Motor neuron (in vitro differentiated cells): ENCODE measurements around the gene MYO1G. TPM values are rescaled to one million over a fixed set of nuclear protein-coding genes. Genes with fewer than 3 reads are reported as not detected.
"Not testable (repeated sequence)": the region's sequence is repeated elsewhere in the genome, so short reads cannot be mapped to it uniquely, and the experiment has no call there.

Experiments
- ATAC-seq, 8 experiments: fragments of 200-7000 bp; cut with Tn5 transposase; replicated peaks in 6 of 8; 2 replicates each; pipeline ENCODE4 v1.8.0; 2021; ENCODE audit warnings: mild to moderate bottlenecking in 8 of 8, moderate library complexity in 8 of 8
- H3K27ac ChIP-seq, 2 donors: fragments of 250-450 bp; sonication (Bioruptor Pico); 2 replicates each; pipeline ENCODE4 v1.9.0; 2021; ENCODE audit warnings: antibody characterized with exemption in 2 of 2, mild to moderate bottlenecking in 2 of 2, moderate library complexity in 1 of 2
- H3K4me1 ChIP-seq, 2 donors: fragments of 250-450 bp; sonication (Bioruptor Pico); replicated peaks in 1 of 2; 2 replicates each; pipeline ENCODE4 v1.6.1; 2021; ENCODE audit warnings: antibody characterized with exemption in 2 of 2, mild to moderate bottlenecking in 2 of 2, moderate library complexity in 1 of 2
- H3K4me3 ChIP-seq, 5 donors: fragments of 250-450 bp; sonication (Bioruptor Pico); 2 replicates each; pipeline ENCODE4 v1.9.0; 2021; ENCODE audit warnings: antibody characterized with exemption in 5 of 5, mild to moderate bottlenecking in 5 of 5, moderate library complexity in 4 of 5
- WGBS, 10 experiments: fragments of 450-650 bp; shearing (Covaris generic); methylation state at CpG; one replicate each; pipeline ENCODE4 v1.0.0; 2022; 5-methylcytosine and 5-hydroxymethylcytosine counted together
- in situ Hi-C, 9 experiments: fragments of 400-800 bp; cut with MboI; loops; one replicate each; pipeline ENCODE4 v1.15.0; 2021; ENCODE audit warnings: low sequenced_read_pairs in 9 of 9, low pct_unique_long_range_greater_than_20kb in 2 of 9; ENCODE audit not compliant: unreplicated experiment in 9 of 9
- total RNA-seq, 8 experiments: library from RNA; unstranded; fragments of 300-600 nt; gene quantifications; 2 replicates each; pipeline versions ENCODE4 v1.2.3 to v1.2.4, GENCODE V29; 2022

The MYO1G gene
- total RNA-seq, 8 experiments from 2014 or later, result 0.11 to 1.4 (median 0.46) TPM

DNA sequence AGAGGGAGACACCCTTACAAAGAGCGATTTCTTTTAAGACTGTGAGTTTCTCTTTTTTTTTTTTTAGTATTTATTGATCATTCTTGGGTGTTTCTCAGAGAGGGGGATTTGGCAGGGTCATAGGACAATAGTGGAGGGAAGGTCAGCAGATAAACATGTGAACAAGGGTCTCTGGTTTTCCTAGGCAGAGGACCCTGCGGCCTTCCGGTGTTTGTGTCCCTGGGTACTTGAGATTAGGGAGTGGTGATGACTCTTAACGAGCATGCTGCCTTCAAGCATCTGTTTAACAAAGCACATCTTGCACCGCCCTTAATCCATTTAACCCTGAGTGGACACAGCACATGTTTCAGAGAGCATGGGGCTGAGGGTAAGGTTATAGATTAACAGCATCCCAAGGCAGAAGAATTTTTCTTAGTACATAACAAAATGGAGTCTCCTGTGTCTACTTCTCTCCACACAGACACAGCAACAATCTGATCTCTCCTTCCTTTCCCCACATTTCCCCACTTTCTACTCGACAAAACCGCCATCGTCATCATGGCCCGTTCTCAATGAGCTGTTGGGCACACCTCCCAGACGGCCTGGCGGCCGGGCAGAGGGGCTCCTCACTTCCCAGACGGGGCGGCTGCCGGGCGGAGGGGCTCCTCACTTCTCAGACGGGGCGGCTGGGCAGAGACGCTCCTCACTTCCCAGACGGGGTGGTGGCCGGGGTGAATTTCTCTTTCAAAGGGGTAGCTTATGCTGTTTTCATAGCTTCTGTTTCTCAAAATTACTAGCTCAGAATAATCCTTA lies 13.4 kb upstream of the MYO1G start:
- H3K27ac ChIP-seq, H3K4me3 ChIP-seq, in situ Hi-C loops: not testable (repeated sequence)
- peak in 3 of 8 experiments; percentile 2 to 15 (median 12) for ATAC-seq
- 0 to 100% (median 86%) methylated on average over 1 to 3 of the region's 21 CpGs; no CpG with 5 or more reads in 3 of the 10 experiments for WGBS, 10 experiments
- peaks cover 12 to 15% of the 10 kb centered on the region in 2 donors for H3K4me1 ChIP-seq

DNA sequence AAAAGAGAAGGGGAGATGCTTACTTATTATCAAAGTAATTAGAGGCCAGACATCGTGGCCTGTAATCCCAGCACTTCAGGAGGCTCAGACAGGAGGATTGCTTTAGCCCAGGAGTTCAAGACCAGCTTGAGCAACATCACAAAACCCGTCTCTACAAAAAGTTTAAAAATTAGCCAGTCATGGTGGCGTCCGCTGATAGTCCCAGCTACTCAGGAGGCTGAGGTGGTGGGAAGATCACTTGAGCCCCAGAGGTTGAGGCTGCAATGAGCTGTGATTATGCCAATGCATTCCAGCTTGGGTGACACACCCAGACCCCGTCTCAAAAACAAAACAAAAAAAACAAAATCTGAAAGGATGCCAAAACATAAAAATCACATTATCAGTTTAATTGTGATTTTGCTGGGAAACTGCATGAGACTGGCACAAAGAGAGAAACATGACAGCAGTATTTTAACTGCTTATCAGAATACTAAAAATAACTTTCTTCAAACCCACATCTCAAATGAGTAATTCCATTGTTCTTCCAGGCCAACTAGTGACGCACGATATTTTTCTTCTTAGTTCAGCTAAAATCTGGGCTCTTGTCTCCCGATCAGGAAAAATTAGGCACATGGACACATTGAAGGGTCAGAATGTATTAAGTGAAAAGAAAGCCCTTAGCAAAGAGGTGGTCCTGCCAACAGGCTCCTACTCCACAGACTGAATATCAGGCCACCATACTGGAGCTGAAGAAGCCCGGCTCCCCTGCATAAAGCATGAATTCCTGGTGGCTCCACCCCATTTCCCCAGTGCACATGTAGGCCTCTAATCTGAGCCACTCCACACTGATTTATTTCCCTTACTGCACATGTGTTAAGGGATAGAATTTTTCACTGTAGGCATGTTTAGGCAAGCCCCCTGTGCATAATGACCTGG lies 11.6 kb upstream of the MYO1G start:
- in situ Hi-C loops, result no loop called here

DNA sequence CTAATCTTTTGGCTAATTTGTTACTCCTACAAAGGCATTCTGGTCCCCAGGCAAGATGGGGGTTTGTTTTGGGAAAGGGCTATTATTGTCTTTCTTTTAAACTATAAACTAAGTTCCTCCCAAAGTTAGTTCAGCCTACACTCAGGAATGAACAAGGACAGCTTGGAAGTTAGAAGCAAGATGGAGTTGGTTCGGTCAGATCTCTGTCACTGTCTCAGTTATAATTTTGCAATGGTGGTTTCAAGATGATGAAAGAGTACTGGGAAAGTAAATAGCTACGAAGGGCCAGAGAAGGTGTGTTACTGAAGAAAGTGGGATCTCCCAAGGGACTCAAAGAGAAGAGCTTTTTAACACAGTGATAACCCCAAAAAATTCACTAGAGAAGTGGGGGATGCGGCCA lies 10.3 kb upstream of the MYO1G start:
- 63 to 100% (median 93%) methylated on average over 1 to 2 of the region's 3 CpGs; no CpG with 5 or more reads in 4 of the 10 experiments for WGBS, 10 experiments
- ATAC-seq, result no peak
- H3K4me1 ChIP-seq, result peaks cover 28 to 32% of the 10 kb centered on the region in 2 donors
- in situ Hi-C loops, result no loop called here
- no peak overlapping the region for H3K4me3 ChIP-seq
- H3K27ac ChIP-seq, result no peak overlapping the region

More for the DNA sequence above, 11.6 kb upstream of the MYO1G start:
- H3K4me3 ChIP-seq, result no peak overlapping the region
- peak in 6 of 8 experiments; percentile 11 to 34 (median 15) for ATAC-seq
- 20 to 100% (median 60%) methylated on average over 1 to 8 of the region's 9 CpGs; no CpG with 5 or more reads in 1 of the 10 experiments for WGBS, 10 experiments
- peaks cover 18 to 23% of the 10 kb centered on the region in 2 donors for H3K4me1 ChIP-seq
- H3K27ac ChIP-seq, result peak overlapping the region; percentile 34 to 51

- 10 to 100% (median 98%) methylated on average over 1 to 4 of the region's 4 CpGs; no CpG with 5 or more reads in 2 of the 10 experiments for WGBS, 10 experiments
- in situ Hi-C loops, result no loop called here
- Histone ChIP-seq H3K4me3 (no peak overlapping the region), H3K27ac (no peak overlapping the region), H3K4me1 (peaks cover 28 to 32% of the 10 kb centered on the region in 2 donors)
- ATAC-seq, result no peak
Observed at GRCh38 chr7:44988701-44989100, 9.9 kb upstream of the MYO1G start.

- ATAC-seq, result no peak
- H3K27ac ChIP-seq, result no peak overlapping the region
- 80 to 100% (median 89%) methylated on average over 1 to 9 of the region's 10 CpGs; no CpG with 5 or more reads in 4 of the 10 experiments for WGBS, 10 experiments
- H3K4me3 ChIP-seq, result no peak overlapping the region
- peaks cover 28 to 32% of the 10 kb centered on the region in 2 donors for H3K4me1 ChIP-seq
- in situ Hi-C loops, result no loop called here
Observed at GRCh38 chr7:44987996-44988395, 9.2 kb upstream of the MYO1G start.

DNA sequence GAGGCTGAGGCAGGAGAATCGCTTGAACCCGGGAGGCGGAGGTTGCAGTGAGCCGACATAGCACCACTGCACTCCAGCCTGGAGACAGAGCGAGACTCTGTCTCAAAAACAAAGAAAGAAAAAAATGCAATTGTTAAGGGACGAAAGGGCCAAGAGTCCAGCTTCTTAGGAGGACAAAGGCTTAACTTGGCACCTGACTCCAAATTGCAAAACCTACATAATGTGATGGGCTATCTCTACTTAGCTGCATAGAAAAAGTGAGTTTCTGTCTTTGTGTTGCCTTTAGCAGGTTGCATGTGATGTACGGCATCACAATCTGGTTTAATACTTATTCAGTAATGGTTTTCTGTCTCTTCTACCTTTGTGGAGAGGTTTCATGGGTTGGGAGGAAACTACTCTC lies 8.6 kb upstream of the MYO1G start:
- in situ Hi-C loops, result no loop called here
- H3K27ac ChIP-seq, result peak overlapping the region; percentile 76 to 93
- no peak for ATAC-seq
- WGBS, 10 experiments, result 83 to 100% (median 98%) methylated on average over 1 to 7 of the region's 7 CpGs; no CpG with 5 or more reads in 3 of the 10 experiments
- H3K4me1 ChIP-seq, result peaks cover 28 to 32% of the 10 kb centered on the region in 2 donors
- H3K4me3 ChIP-seq, result peak overlapping the region in 1 of 5 donors; percentile 56

- WGBS, 10 experiments, result 0 to 40% (median 15%) methylated on average over 1 to 11 of the region's 68 CpGs; no CpG with 5 or more reads in 6 of the 10 experiments
- in situ Hi-C loops, result no loop called here
- peak; percentile 70 to 97 (median 96) for ATAC-seq
Observed at GRCh38 chr7:44986218-44987053, 7.6 kb upstream of the MYO1G start.

GRCh38 chr7:44985900-44986217 lies 7.0 kb upstream of the MYO1G start:
- WGBS, 10 experiments, result 0 to 30% (median 8%) methylated on average over 1 to 5 of the region's 8 CpGs; no CpG with 5 or more reads in 2 of the 10 experiments
- in situ Hi-C loops, result no loop called here
- H3K4me1 ChIP-seq, result peaks cover 26 to 29% of the 10 kb centered on the region in 2 donors
- peak overlapping the region; percentile 76 to 93 for H3K27ac ChIP-seq
- ATAC-seq, result no peak
- H3K4me3 ChIP-seq, result peak overlapping the region; percentile 47 to 72 (median 50)

More at GRCh38 chr7:44986218-44987053, 7.6 kb upstream of the MYO1G start:
- Histone ChIP-seq H3K4me3 (peak overlapping the region; percentile 47 to 72 (median 50)), H3K4me1 (peaks cover 28 to 32% of the 10 kb centered on the region in 2 donors), H3K27ac (peak overlapping the region; percentile 76 to 93)

DNA sequence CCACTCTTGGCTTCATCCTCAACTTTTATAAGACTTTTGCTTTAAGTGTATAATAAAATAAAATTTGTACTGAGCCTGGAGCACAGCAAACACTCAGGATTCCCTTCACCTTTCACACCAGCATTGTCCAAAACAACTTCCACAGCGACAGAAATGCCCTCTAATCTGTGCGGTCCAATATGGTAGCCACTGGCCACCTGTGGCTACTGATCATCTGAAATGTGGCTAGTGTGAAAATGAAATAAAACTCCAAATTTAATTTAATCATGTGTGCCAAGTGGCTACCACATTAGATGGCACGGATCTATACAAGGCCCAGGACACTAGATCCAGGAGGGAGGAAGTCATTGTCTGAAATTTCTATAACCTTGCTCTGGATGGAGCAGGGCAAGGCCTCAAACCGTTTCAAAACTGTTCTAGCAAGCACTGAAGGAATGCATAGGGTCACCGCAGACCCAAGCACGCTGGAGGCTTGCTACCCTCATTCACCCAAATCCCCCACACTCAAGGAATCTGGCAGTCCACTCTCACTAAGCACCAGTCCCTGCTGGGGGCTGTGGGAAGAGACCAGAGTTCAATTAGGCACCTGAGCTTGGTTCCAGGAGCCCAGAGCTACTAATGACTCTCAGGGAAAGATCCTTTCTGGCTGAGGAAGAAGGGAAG lies 6.3 kb upstream of the MYO1G start:
- in situ Hi-C loops, result no loop called here
- no peak for ATAC-seq
- no peak overlapping the region for H3K27ac ChIP-seq

DNA sequence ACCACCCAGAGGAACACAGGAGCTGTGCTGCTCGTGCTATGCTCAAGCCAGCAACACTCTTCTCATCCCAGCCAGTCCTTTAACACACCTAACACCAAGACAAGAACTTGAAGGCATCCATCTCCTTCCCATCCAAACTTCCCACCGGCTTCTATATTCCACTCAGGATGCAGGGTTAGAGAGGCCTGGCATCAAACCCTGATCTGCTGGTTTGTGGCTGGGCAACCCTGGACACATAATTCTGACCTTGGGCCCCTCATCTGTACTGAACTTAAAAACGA lies 5.6 kb upstream of the MYO1G start:
- no peak overlapping the region for H3K27ac ChIP-seq
- H3K4me1 ChIP-seq, result peaks cover 22% of the 10 kb centered on the region in 2 donors
- 33 to 100% (median 54%) methylated on average over 1 to 3 of the region's 3 CpGs; no CpG with 5 or more reads in 4 of the 10 experiments for WGBS, 10 experiments
- no peak overlapping the region for H3K4me3 ChIP-seq
- in situ Hi-C loops, result no loop called here
- ATAC-seq, result no peak

More for the DNA sequence above, 6.3 kb upstream of the MYO1G start:
- H3K4me3 ChIP-seq, result peak overlapping the region; percentile 47 to 72 (median 50)
- peaks cover 22% of the 10 kb centered on the region in 2 donors for H3K4me1 ChIP-seq
- 20 to 83% (median 67%) methylated on average over 1 to 5 of the region's 6 CpGs; no CpG with 5 or more reads in 3 of the 10 experiments for WGBS, 10 experiments

DNA sequence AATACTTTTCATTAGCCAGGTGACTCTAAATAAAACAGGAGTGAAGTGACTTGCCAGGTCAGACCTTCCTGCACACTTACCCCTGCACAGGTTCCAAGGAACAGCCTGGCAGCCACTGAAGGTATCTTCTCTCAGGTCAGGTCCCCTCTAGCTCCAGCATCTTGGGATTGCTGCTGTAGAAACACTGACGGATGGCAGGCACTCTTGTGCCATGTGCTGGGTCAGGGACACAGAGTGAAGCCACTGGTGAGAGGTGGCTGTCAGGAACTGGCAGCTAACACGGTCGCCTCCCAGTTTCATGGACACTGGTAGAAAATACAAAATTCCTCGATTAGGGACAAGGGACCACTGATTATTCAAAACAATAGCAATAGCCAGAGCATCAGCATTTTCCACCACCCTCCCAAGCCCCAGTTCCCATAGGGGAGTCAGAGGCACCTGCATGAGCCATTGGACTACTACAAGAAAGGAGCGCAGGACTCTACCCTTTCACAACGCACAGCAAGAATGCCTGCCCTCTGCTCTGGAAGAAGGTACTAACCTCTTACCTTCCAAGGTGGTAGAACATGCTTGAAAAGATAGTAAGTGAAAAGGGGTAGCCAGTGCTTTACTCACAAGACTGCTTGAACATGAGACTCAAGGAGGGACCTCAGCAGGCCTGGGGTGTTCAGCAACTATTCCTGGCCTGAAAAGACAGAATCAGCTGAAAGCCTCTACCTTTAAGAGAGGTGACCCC lies 5.1 kb upstream of the MYO1G start:
- H3K4me3 ChIP-seq, result no peak overlapping the region
- 83 to 100% (median 93%) methylated on average over 1 to 3 of the region's 6 CpGs; no CpG with 5 or more reads in 6 of the 10 experiments for WGBS, 10 experiments
- in situ Hi-C loops, result no loop called here

More for the DNA sequence above, 5.1 kb upstream of the MYO1G start:
- ATAC-seq, result no peak
- H3K4me1 ChIP-seq, result peaks cover 22% of the 10 kb centered on the region in 2 donors
- H3K27ac ChIP-seq, result no peak overlapping the region
